Parathyroid adenoma (tissue), 2 donors: ENCODE results near the gene RAPGEF4.
A peak's percentile ranks its signal among the peaks of the same experiment; 100 is the strongest.
"Not testable (repeated sequence)": the region's sequence is repeated elsewhere in the genome, so short reads cannot be mapped to it uniquely, and the experiment has no call there.

Source experiments
- H2AFZ ChIP-seq: fragments of 300-600 bp; sonication (generic); one replicate; pipeline ENCODE4 v1.7.0; 2017; ENCODE audit warnings: antibody characterized with exemption, mild to moderate bottlenecking
- H3K27ac ChIP-seq: fragments of 300-600 bp; sonication (generic); one replicate; pipeline ENCODE4 v1.7.0; 2017
- H3K27me3 ChIP-seq: fragments of 300-600 bp; sonication (generic); one replicate; pipeline ENCODE4 v1.7.0; 2017; ENCODE audit warnings: low read length; ENCODE audit not compliant: control insufficient read depth, insufficient read depth
- H3K36me3 ChIP-seq: fragments of 300-600 bp; sonication (generic); one replicate; pipeline ENCODE4 v1.7.0; 2017; ENCODE audit warnings: low read length; ENCODE audit not compliant: control insufficient read depth, insufficient read depth
- H3K4me1 ChIP-seq: fragments of 300-600 bp; sonication (generic); one replicate; pipeline ENCODE4 v1.7.0; 2017; ENCODE audit warnings: control low read depth
- H3K4me2 ChIP-seq: fragments of 300-600 bp; sonication (generic); one replicate; pipeline ENCODE4 v1.7.0; 2017; ENCODE audit warnings: low read length
- H3K4me3 ChIP-seq: fragments of 300-600 bp; sonication (generic); one replicate; pipeline ENCODE4 v1.7.0; 2017; ENCODE audit warnings: low read depth, low read length
- H3K79me2 ChIP-seq: fragments of 300-600 bp; sonication (generic); one replicate; pipeline ENCODE4 v1.7.0; 2017; ENCODE audit warnings: control low read depth
- H3K9ac ChIP-seq: fragments of 300-600 bp; sonication (generic); one replicate; pipeline ENCODE4 v1.7.0; 2017; ENCODE audit warnings: mild to moderate bottlenecking
- H3K9me3 ChIP-seq: fragments of 300-600 bp; sonication (generic); one replicate; pipeline ENCODE4 v1.7.0; 2017; ENCODE audit warnings: low read length; ENCODE audit not compliant: control insufficient read depth
- CTCF ChIP-seq: fragments of 300-600 bp; sonication (generic); IDR thresholded peaks from one replicate; pipeline ENCODE4 v1.7.0; 2017; ENCODE audit warnings: antibody characterized with exemption, mild to moderate bottlenecking
- donor health status: primary hyperparathyroidism.

The RAPGEF4 gene

GRCh38 chr2:173090276-173090877 lies 354.7 kb downstream of the RAPGEF4 start:
- Histone ChIP-seq H3K9me3 (no peaks in the 10 kb centered on the region), H3K4me2 (peak overlapping the region; percentile 13), H2AFZ (peak overlapping the region; percentile 73), H3K4me1 (peaks cover 46% of the 10 kb centered on the region), H3K27ac (peak overlapping the region; percentile 90), H3K36me3 (no peaks in the 10 kb centered on the region), H3K27me3 (no peaks in the 10 kb centered on the region), H3K9ac (no peak overlapping the region), H3K4me3 (no peak overlapping the region), H3K79me2 (peaks cover 14% of the 10 kb centered on the region)
- no peak for TF ChIP-seq CTCF

DNA sequence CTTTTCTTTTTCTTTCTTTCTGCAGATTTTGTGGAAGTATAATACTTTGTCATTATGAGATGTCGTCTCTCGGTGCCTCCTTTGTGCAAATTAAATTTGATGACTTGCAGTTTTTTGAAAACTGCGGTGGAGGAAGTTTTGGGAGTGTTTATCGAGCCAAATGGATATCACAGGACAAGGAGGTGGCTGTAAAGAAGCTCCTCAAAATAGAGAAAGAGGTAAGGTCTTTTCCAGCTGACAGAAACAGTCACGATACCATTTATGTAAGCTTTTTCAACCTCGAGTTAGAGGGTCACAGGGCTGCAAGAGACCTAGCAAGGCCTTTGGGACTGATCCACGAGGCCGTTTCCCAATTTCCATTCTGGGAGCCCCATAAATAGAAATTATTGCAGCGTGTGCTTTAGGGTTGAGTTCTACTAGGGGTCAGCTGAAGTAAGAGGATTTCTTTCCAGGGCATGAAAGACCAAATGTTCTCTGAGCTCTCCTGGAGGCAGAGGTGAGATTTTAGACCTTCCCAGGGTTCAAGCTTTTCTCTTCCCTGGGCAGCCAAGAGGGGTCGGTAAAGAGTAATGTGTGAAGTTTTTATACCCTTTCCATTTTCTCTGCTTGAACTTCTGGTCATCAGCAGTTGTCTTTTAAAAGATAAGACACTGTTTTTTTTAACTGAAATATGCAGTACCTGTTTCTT lies 355.5 kb downstream of the RAPGEF4 start:
- Histone ChIP-seq H3K36me3 (no peaks in the 10 kb centered on the region), H3K4me2 (peak overlapping the region; percentile 13), H3K9ac (no peak overlapping the region), H3K27ac (peak overlapping the region; percentile 90), H3K27me3 (no peaks in the 10 kb centered on the region), H3K4me3 (no peak overlapping the region), H3K79me2 (peaks cover 14% of the 10 kb centered on the region), H2AFZ (peak overlapping the region; percentile 73), H3K9me3 (no peaks in the 10 kb centered on the region), H3K4me1 (peaks cover 44% of the 10 kb centered on the region)
- peak; percentile 57 for TF ChIP-seq CTCF

DNA sequence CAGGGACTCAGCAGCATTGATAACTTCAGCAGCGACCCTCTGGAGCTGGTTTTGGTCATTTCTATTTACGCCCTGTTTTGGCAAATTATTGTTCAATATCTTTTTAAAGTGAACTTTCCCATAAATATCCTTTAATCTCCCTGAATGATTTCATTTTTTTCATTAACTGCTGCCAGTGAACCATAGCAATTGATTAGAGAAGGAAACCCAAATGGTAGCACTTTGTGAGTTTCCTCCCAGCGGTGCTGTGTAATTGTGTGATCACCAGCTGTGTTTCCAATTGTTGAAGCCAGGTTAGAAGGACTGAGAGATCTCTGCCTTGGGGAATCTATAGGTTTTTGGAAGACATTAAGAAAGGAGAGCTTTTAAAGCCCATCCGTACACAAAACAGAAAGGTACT lies 356.3 kb downstream of the RAPGEF4 start:
- no peaks in the 10 kb centered on the region for H3K36me3 ChIP-seq
- no peak overlapping the region for H3K4me2 ChIP-seq
- peak overlapping the region; percentile 90 for H3K27ac ChIP-seq
- no peak for TF ChIP-seq CTCF
- no peaks in the 10 kb centered on the region for H3K9me3 ChIP-seq
- H3K27me3 ChIP-seq, result no peaks in the 10 kb centered on the region
- H3K4me1 ChIP-seq, result peaks cover 36% of the 10 kb centered on the region
- no peak overlapping the region for H3K4me3 ChIP-seq
- H2AFZ ChIP-seq, result peak overlapping the region; percentile 73
- H3K9ac ChIP-seq, result no peak overlapping the region
- peaks cover 18% of the 10 kb centered on the region for H3K79me2 ChIP-seq

GRCh38 chr2:173092844-173093402 lies 357.3 kb downstream of the RAPGEF4 start:
- TF ChIP-seq CTCF, result no peak
- no peaks in the 10 kb centered on the region for H3K27me3 ChIP-seq
- H3K79me2 ChIP-seq, result peaks cover 25% of the 10 kb centered on the region
- H2AFZ ChIP-seq, result no peak overlapping the region
- no peak overlapping the region for H3K9ac ChIP-seq
- H3K4me3 ChIP-seq, result no peak overlapping the region
- no peaks in the 10 kb centered on the region for H3K9me3 ChIP-seq
- H3K27ac ChIP-seq, result no peak overlapping the region
- peaks cover 27% of the 10 kb centered on the region for H3K4me1 ChIP-seq
- H3K36me3 ChIP-seq, result no peaks in the 10 kb centered on the region
- H3K4me2 ChIP-seq, result no peak overlapping the region

- H3K27me3 ChIP-seq, H3K9me3 ChIP-seq, H3K4me2 ChIP-seq, H3K9ac ChIP-seq, H3K27ac ChIP-seq, H3K4me3 ChIP-seq, H2AFZ ChIP-seq, H3K36me3 ChIP-seq: not testable (repeated sequence)
- Histone ChIP-seq H3K4me1 (peaks cover 25% of the 10 kb centered on the region), H3K79me2 (peaks cover 29% of the 10 kb centered on the region)
Observed at GRCh38 chr2:173093617-173094016, 358.0 kb downstream of the RAPGEF4 start.
